ENCODE results near the gene YIPF3. TPM values are rescaled to one million over a fixed set of nuclear protein-coding genes. Genes with fewer than 3 reads are reported as not detected.

The YIPF3 gene
- total and polyA plus RNA-seq, 9 of the 15 experiments (the other 6 are each of a cell fraction or from before 2014, with no cell fraction given), result 27.5 to 75.3 (median 57.6) TPM

- TF ChIP-seq OTX1 (CRISPR knock-in tag; IDR thresholded peaks at IDR 0.05) (no peak), SREBF2 (CRISPR knock-in tag; IDR thresholded peaks at IDR 0.05) (no peak), SMARCC2 (IDR thresholded peaks at IDR 0.05; ENCODE audit: low read depth) (no peak), ZNF609 (CRISPR knock-in tag; IDR thresholded peaks at IDR 0.05; ENCODE audit: borderline replicate concordance) (no peak), TSHZ1 (CRISPR knock-in tag; IDR thresholded peaks at IDR 0.05) (no peak), ZNF316 (IDR thresholded peaks at IDR 0.05) (no peak), ZBTB5 (IDR thresholded peaks at IDR 0.05) (no peak), PHB2 (IDR thresholded peaks at IDR 0.05; ENCODE audit: low read depth) (no peak), NBN (IDR thresholded peaks at IDR 0.05; ENCODE audit: low read depth) (no peak), MEF2D (tag; conservative IDR thresholded peaks at IDR 0.05; ENCODE audit: low read depth) (no peak), ZNF589 (CRISPR knock-in tag; IDR thresholded peaks at IDR 0.05; ENCODE audit: low read depth) (no peak), XRCC5 (IDR thresholded peaks at IDR 0.05; ENCODE audit: low read depth, low read length) (no peak), SRSF1 (IDR thresholded peaks at IDR 0.05; ENCODE audit: low read depth, low read length) (no peak), JUN (IDR thresholded peaks at IDR 0.05; ENCODE audit: borderline replicate concordance, low read depth, low read length) (no peak), JUN (CRISPR knock-in tag; IDR thresholded peaks at IDR 0.05; ENCODE audit: borderline replicate concordance) (peak; percentile 62; the same call in 1 of the 2 replicates)
- TF ChIP-seq, protein P1, sequence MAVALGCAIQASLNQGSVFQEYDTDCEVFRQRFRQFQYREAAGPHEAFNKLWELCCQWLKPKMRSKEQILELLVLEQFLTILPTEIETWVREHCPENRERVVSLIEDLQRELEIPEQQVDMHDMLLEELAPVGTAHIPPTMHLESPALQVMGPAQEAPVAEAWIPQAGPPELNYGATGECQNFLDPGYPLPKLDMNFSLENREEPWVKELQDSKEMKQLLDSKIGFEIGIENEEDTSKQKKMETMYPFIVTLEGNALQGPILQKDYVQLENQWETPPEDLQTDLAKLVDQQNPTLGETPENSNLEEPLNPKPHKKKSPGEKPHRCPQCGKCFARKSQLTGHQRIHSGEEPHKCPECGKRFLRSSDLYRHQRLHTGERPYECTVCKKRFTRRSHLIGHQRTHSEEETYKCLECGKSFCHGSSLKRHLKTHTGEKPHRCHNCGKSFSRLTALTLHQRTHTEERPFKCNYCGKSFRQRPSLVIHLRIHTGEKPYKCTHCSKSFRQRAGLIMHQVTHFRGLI (CRISPR knock-in tag; IDR thresholded peaks at IDR 0.05), result no peak
Measured at GRCh38 chr6:43509984-43510826, 6.5 kb downstream of the YIPF3 start, which contains the start of gene LRRC73 (continued).
